Sigmoid colon (tissue), 7 donors: ENCODE measurements around the gene RSAD1. TPM values are rescaled to one million over a fixed set of nuclear protein-coding genes. Genes with fewer than 3 reads are reported as not detected.
A peak's percentile ranks its signal among the peaks of the same experiment; 100 is the strongest.

ENCODE experiments used
- DNase-seq: peaks from one replicate; pipeline ENCODE4 v3.0.0-alpha.2; 2019
- H3K27ac ChIP-seq, 4 donors: fragments of 200-600 bp; sonication (generic); one replicate each; pipeline ENCODE4 v1.5.1; 2016 to 2019; ENCODE audit warnings: mild to moderate bottlenecking in 1 of 4
- H3K27me3 ChIP-seq, 3 donors: fragments of 200-600 bp; sonication (generic); one replicate each; pipeline ENCODE4 v1.5.1; 2019; ENCODE audit warnings: mild to moderate bottlenecking in 1 of 3
- H3K36me3 ChIP-seq, 4 donors: fragments of 200-600 bp; sonication (generic); one replicate each; pipeline ENCODE4 v1.5.1; 2016 to 2019
- H3K4me1 ChIP-seq, 4 donors: fragments of 200-600 bp; sonication (generic); one replicate each; pipeline ENCODE4 v1.5.1; 2017 to 2019
- H3K4me3 ChIP-seq, 4 donors: fragments of 200-600 bp; sonication (generic); one replicate each; pipeline ENCODE4 v1.5.1; 2017 to 2019; ENCODE audit warnings: mild to moderate bottlenecking in 2 of 4, moderate library complexity in 1 of 4
- H3K9me3 ChIP-seq, 4 donors: fragments of 200-600 bp in 3 of 4; sonication (generic) in 3 of 4; one replicate each; pipeline versions ENCODE4 v1.5.1 to v1.6.1; 2013 to 2019
- CTCF ChIP-seq, 4 experiments: fragments of 450-650 bp in 3 of 4; fragments of 200-600 bp in 1 of 4; IDR thresholded peaks; one replicate each; pipeline ENCODE4 v1.5.1; 2016 to 2019; ENCODE audit warnings: antibody characterized with exemption in 4 of 4, mild to moderate bottlenecking in 3 of 4, moderate library complexity in 2 of 4
- EP300 ChIP-seq, 4 donors: sonication (generic); formaldehyde crosslinking; IDR thresholded peaks; one replicate each; pipeline ENCODE4 v1.6.1; 2017; ENCODE audit warnings: antibody characterized with exemption in 4 of 4
- POLR2A ChIP-seq, 2 donors: fragments of 450-650 bp; IDR thresholded peaks; one replicate each; pipeline ENCODE4 v1.6.1; 2016; ENCODE audit warnings: antibody characterized with exemption in 2 of 2, mild to moderate bottlenecking in 2 of 2, moderate library complexity in 2 of 2
- POLR2AphosphoS5 ChIP-seq, 4 donors: sonication (generic); formaldehyde crosslinking; IDR thresholded peaks; one replicate each; pipeline ENCODE4 v1.6.1; 2017; ENCODE audit warnings: antibody characterized with exemption in 4 of 4
- WGBS, 2 donors: extraction: QIAGEN DNeasy Blood & Tissue Kit; methylation state at CpG; one replicate each; pipeline ENCODE4 v1.1.7; 2013; 5-methylcytosine and 5-hydroxymethylcytosine counted together
- intact Hi-C: fragments of 100-400 bp; cut with DNase I; formaldehyde crosslinking; loops from one replicate; pipeline ENCODE4 v1.15.1; 2023
- polyA plus RNA-seq, 3 donors: library from polyadenylated mRNA; stranded (reverse); fragments of 200-250 nt; gene quantifications; one replicate each; pipeline ENCODE4 v1.2.3, GENCODE V29; 2013
- total RNA-seq, 4 donors: library from RNA; depleted of rRNA; stranded (reverse); fragments of >200 nt; gene quantifications; one replicate each; pipeline ENCODE4 v1.1.0, GENCODE V29; 2016
- donor health status: healthy with polysubstance abuse.
- donor health status: Bipolar disorder and iron deficiency.
- donor health status: healthy.

The RSAD1 gene
- total and polyA plus RNA-seq, 7 donors: 18.6 to 33.6 (median 23.2) TPM

- H3K4me3 ChIP-seq: no peak overlapping the region
- H3K27me3 ChIP-seq: no peaks in the 10 kb centered on the region
- peak overlapping the region in 2 of 4 donors; percentile 31 to 32 for H3K27ac ChIP-seq
- TF ChIP-seq CTCF (IDR thresholded peaks at IDR 0.05) (no peak), EP300 (IDR thresholded peaks at IDR 0.05) (no peak), POLR2AphosphoS5 (IDR thresholded peaks at IDR 0.05) (no peak), POLR2A (IDR thresholded peaks at IDR 0.05) (no peak)
- intact Hi-C loops: no loop called here
- H3K36me3 ChIP-seq: no peaks in the 10 kb centered on the region
- WGBS, 2 donors: 77 to 87% methylated on average over 9 of the region's 9 CpGs
- no peak for DNase-seq
- H3K4me1 ChIP-seq: no peaks in the 10 kb centered on the region
- no peaks in the 10 kb centered on the region for H3K9me3 ChIP-seq
These were observed 23.8 kb downstream of the RSAD1 start for GRCh38 chr17:50502301-50502990.

GRCh38 chr17:50505591-50506130, 27.0 kb downstream of the RSAD1 start:
- TF ChIP-seq EP300 (IDR thresholded peaks at IDR 0.05) (no peak), POLR2AphosphoS5 (IDR thresholded peaks at IDR 0.05) (no peak), POLR2A (IDR thresholded peaks at IDR 0.05) (no peak), CTCF (IDR thresholded peaks at IDR 0.05) (no peak)
- intact Hi-C loops: no loop called here
- H3K4me3 ChIP-seq: no peak overlapping the region

GRCh38 chr17:50506298-50506697, 27.6 kb downstream of the RSAD1 start:
- H3K4me1 ChIP-seq: peaks cover 0 to 16% (median 8%) of the 10 kb centered on the region in 4 donors
- no peak overlapping the region for H3K4me3 ChIP-seq
- no peaks in the 10 kb centered on the region for H3K27me3 ChIP-seq
- no peak for DNase-seq
- TF ChIP-seq POLR2A (IDR thresholded peaks at IDR 0.05) (no peak), EP300 (IDR thresholded peaks at IDR 0.05) (no peak), POLR2AphosphoS5 (IDR thresholded peaks at IDR 0.05) (no peak), CTCF (IDR thresholded peaks at IDR 0.05) (no peak)
- no peaks in the 10 kb centered on the region for H3K9me3 ChIP-seq
- H3K27ac ChIP-seq: no peak overlapping the region
- intact Hi-C loops: no loop called here
- H3K36me3 ChIP-seq: no peaks in the 10 kb centered on the region
- WGBS, 2 donors: 78 to 79% methylated on average over 7 of the region's 7 CpGs

More at GRCh38 chr17:50505591-50506130, 27.0 kb downstream of the RSAD1 start:
- 49 to 67% methylated on average over 7 of the region's 7 CpGs for WGBS, 2 donors
- Histone ChIP-seq H3K4me1 (peaks cover 0 to 16% (median 8%) of the 10 kb centered on the region in 4 donors), H3K36me3 (no peaks in the 10 kb centered on the region), H3K27me3 (no peaks in the 10 kb centered on the region), H3K9me3 (no peaks in the 10 kb centered on the region), H3K27ac (no peak overlapping the region)
- no peak for DNase-seq

GRCh38 chr17:50507871-50508572, 29.4 kb downstream of the RSAD1 start, which contains the start of gene MYCBPAP:
Gene MYCBPAP, plus strand, starts transcription at chr17:50508439. Its CDS starts 236 bp downstream, at chr17:50508675.
- Histone ChIP-seq H3K4me1 (peaks cover 0 to 16% (median 8%) of the 10 kb centered on the region in 4 donors), H3K9me3 (no peaks in the 10 kb centered on the region), H3K4me3 (peak within 1 kb of the TSS; percentile 47 to 69 (median 62)), H3K27ac (peak within 1 kb of the TSS; percentile 76 to 85 (median 79)), H3K27me3 (no peaks in the 10 kb centered on the region), H3K36me3 (no peaks in the 10 kb centered on the region)
- intact Hi-C loops: no loop called here
- TF ChIP-seq POLR2AphosphoS5 (IDR thresholded peaks at IDR 0.05): peak; percentile 11 to 66 (median 56)
- no peak for TF ChIP-seq EP300 (IDR thresholded peaks at IDR 0.05)
- peak in 1 of 2 donors; percentile 12 for TF ChIP-seq POLR2A (IDR thresholded peaks at IDR 0.05)
- no peak for TF ChIP-seq CTCF (IDR thresholded peaks at IDR 0.05)
- peak; percentile 92 for DNase-seq
- WGBS, 2 donors: 13 to 18% methylated on average over 66 of the region's 66 CpGs
